GM18526 (cell line): ENCODE data around the gene DNAH8.

Experiments
- POLR2A ChIP-seq: IDR thresholded peaks from 3 replicates; pipeline ENCODE4 v1.6.1; 2011; ENCODE audit not compliant: insufficient read length; ENCODE audit errors: extremely low read depth

DNAH8 gene

GRCh38 chr6:38827024-38827423 lies 111.9 kb downstream of the DNAH8 start:
- TF ChIP-seq POLR2A: no peak

GRCh38 chr6:38831865-38832264 lies 116.8 kb downstream of the DNAH8 start:
- no peak for TF ChIP-seq POLR2A

- TF ChIP-seq POLR2A: no peak
Observed at GRCh38 chr6:38833320-38833719, 118.2 kb downstream of the DNAH8 start.

- TF ChIP-seq POLR2A: no peak
Observed at GRCh38 chr6:38836585-38836984, 121.5 kb downstream of the DNAH8 start.

- TF ChIP-seq POLR2A: no peak
Observed at GRCh38 chr6:38837101-38837500, 122.0 kb downstream of the DNAH8 start.

- no peak for TF ChIP-seq POLR2A
Observed at GRCh38 chr6:38843798-38844197, 128.7 kb downstream of the DNAH8 start.

DNA sequence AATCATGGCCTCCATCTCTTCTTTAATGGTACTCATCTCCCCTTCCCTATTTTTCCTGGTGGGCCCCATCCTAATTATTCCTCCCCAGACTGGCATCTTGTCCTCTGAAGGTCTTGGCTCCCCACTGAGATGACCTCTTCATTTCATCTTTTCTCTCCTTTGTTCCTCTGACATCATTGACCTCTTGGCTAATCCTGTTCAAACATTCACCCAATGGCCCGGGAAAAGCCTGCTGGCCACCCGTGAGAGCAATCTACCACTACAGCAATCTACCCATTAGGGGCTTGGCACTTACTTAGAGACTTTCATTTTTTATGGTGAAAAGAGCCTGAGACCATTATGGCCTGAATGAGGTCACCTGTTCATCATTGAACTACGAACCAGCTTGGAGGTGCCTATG lies 130.8 kb downstream of the DNAH8 start:
- no peak for TF ChIP-seq POLR2A

DNA sequence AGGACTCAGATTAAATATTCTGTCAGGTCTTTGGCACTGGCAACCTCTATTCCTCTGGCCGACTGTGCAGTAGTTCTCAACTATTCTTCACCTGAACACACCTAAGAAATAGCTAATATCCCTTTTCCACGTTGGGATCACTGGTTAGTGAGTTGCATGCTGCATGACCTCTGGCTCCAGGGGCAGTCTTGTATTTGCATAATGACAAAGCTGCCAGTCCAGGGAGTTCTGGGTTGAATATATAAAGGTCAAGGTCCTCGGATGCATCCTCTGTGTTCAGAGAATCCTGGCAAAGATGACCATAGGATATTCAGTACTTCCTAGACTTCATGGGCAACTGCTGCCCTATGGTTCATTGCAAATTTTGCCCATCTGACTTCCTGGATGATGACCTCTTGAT lies 131.2 kb downstream of the DNAH8 start:
- no peak for TF ChIP-seq POLR2A

- no peak for TF ChIP-seq POLR2A
Observed at GRCh38 chr6:38846844-38847243, 131.7 kb downstream of the DNAH8 start.

- TF ChIP-seq POLR2A: no peak
Observed at GRCh38 chr6:38847497-38847896, 132.4 kb downstream of the DNAH8 start.

DNA sequence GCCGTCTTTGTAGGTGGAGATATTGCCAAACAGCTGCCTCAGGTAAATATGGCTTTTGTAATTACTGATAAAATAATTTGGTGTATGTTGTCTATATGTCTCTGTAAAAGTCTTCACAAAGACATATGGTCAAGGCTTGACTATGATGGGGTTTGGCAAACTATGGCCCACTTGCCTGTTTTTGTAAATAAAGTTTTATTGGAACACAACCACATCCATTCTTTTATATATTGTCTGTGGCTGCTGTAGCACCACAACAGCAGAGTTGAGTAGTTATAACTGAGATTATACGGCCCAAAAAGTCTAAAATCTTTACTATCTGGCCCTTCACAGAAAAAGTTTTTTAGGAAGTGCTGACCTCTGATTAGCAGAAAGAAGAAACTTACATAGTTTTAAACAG lies 133.6 kb downstream of the DNAH8 start:
- TF ChIP-seq POLR2A: no peak

DNA sequence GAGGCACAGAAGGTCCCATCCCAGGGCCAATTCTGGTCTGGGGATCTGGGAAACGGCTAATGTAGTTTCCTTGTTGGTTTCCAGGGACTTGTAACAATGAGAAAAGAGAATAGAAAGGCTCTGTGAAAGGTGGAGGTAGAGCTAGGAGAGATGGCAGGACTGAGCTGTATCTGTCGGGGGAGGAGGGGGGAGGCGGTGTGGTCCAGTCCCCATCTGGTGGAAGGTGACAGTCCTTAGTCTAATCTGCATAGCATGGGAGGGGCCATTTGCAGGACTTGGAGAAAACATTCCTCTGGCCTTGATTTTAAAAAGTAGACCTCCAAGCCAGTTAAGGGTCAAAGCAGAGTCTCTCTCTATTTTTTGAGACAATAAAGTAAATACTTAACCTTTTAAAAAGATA lies 137.1 kb downstream of the DNAH8 start:
- TF ChIP-seq POLR2A: no peak

DNA sequence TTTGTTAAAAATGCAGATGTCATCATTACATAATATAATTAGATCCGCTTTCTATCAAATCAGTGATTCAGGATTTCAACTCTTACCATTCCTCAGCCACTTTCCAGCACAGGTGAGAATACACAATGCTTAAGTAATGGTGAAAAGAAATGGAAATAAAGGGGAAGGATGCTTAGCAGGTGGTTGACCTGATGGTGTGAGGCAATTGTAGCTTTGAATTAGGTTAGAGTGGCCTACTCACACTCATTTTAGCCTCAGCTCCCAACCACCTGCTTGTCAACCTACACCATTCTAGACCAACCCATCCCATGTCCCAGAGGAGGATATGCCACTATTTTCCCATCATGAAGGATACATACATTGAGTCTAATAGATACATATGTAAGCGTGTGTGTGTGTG lies 138.1 kb downstream of the DNAH8 start:
- no peak for TF ChIP-seq POLR2A

GRCh38 chr6:38856492-38856891 lies 141.4 kb downstream of the DNAH8 start:
- TF ChIP-seq POLR2A: no peak

DNA sequence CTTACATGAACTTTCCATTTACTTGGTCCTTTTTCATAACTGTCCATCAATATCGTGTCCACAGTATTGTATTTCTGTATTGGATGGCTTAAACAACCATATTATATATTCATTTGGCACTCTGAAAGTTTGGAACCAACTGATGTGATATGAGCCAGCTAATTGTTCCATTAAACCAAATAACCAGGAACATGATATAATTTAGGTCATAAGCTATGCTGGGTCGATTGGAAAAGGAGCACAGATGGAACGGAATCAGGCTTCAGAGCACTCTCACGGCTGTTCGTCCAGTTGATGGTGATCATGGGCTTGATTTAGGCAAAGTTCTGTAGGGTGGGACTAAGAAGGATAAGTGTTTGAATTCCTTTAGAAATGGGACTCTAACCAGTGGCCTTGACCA lies 142.7 kb downstream of the DNAH8 start:
- no peak for TF ChIP-seq POLR2A

GRCh38 chr6:38860041-38860440 lies 144.9 kb downstream of the DNAH8 start:
- TF ChIP-seq POLR2A: no peak

DNA sequence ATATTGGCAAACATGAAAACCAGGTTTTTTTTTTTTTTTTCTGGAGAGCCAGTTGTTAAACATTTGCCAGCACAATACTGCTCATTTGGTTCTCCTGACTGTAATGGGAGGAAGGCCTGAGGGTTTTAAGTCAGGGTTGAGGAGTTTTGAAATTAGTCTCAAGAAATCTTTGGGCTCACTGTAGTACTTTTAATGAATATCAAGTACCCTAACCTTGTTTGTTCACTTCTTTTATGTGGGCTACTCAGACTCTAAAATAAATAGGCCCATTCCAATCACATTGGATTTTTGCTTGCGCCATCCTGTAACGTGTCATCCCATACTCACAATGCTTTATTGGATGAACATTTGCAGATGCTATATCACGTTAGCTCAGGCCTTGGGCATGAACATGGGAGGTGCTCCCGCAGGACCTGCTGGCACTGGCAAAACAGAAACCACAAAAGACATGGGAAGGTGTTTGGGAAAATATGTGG lies 146.9 kb downstream of the DNAH8 start:
- no peak for TF ChIP-seq POLR2A
